GM12892 (cell line): Measurements from ENCODE around the gene MYO5B.

Source experiments
- POLR2A ChIP-seq: IDR thresholded peaks from 2 replicates; pipeline ENCODE4 v1.6.1; 2011; ENCODE audit warnings: low read depth, low read length, control low read depth
- POLR2AphosphoS5 ChIP-seq: IDR thresholded peaks from 2 replicates; pipeline ENCODE4 v1.6.1; 2011; ENCODE audit warnings: low read depth, low read length, control low read depth
- TAF1 ChIP-seq: IDR thresholded peaks from 2 replicates; pipeline ENCODE4 v1.6.1; 2011; ENCODE audit warnings: low read depth, mild to moderate bottlenecking, control low read depth, low read length, borderline replicate concordance

GRCh38 chr18:49859725-49860124, 335.2 kb downstream of the MYO5B start:
- TF ChIP-seq POLR2A: no peak
- no peak for TF ChIP-seq TAF1
- no peak for TF ChIP-seq POLR2AphosphoS5
